ENCODE measurements around the gene CBLB. TPM values are rescaled to one million over a fixed set of nuclear protein-coding genes. Genes with fewer than 3 reads are reported as not detected.

CBLB gene
- total RNA-seq, 1 experiment from 2014 or later = 23.9 TPM

- DNase-seq (no peak), ATAC-seq (no peak)
- H3K9me2 ChIP-seq (replicated peaks; ENCODE audit: low read length) = no peaks in the 10 kb centered on the region
- no peak overlapping the region for H3K4me2 ChIP-seq (ENCODE audit: low read length)
- H3K9me3 ChIP-seq (ENCODE audit: low read length) = no peaks in the 10 kb centered on the region
- H3K36me3 ChIP-seq (ENCODE audit: low read depth, low read length) = no peaks in the 10 kb centered on the region
- no peaks in the 10 kb centered on the region for H3K27me3 ChIP-seq (ENCODE audit: low read length)
- CTCF ChIA-PET = no interaction called here
- H3F3A ChIP-seq (ENCODE audit: low read length, unreplicated experiment) = no peaks in the 10 kb centered on the region
- H2AFZ ChIP-seq (ENCODE audit: low read length) = no peak overlapping the region
- H3K79me2 ChIP-seq (ENCODE audit: low read length) = no peaks in the 10 kb centered on the region
- POLR2A ChIA-PET (ENCODE audit: unreplicated experiment) = interaction anchor here (0.5 kb wide), 1 partner anchor 65 kb away, joined by 3 read pairs; no protein-coding TSS in a partner anchor
- intact Hi-C loops (cut with micrococcal nuclease) = no loop called here
- peaks cover 11% of the 10 kb centered on the region for H3K4me1 ChIP-seq (ENCODE audit: insufficient read depth, low read length)
- H4K20me1 ChIP-seq (ENCODE audit: low read length) = no peaks in the 10 kb centered on the region
- no peak for TF ChIP-seq CTCF (conservative IDR thresholded peaks at IDR 0.05; ENCODE audit: low read depth, low read length)
- TF ChIP-seq EZH2 (IDR thresholded peaks at IDR 0.05; ENCODE audit: low read length, unreplicated experiment) = no peak
- no peak for TF ChIP-seq EZH2phosphoT487 (IDR thresholded peaks at IDR 0.05; ENCODE audit: borderline replicate concordance, low read length)
- H3K4me3 ChIP-seq (ENCODE audit: low read length) = no peak overlapping the region
- no TSS peak for BruUV-seq (replicated peaks)
- no peak overlapping the region for H3K27ac ChIP-seq (ENCODE audit: low read length)
- no peak overlapping the region for H3K9ac ChIP-seq (ENCODE audit: low read length)
Measured at GRCh38 chr3:105787453-105787852, 81.4 kb downstream of the CBLB start.

- BruUV-seq (replicated peaks) = no TSS peak
- Histone ChIP-seq H3K9me3 (ENCODE audit: low read length) (no peaks in the 10 kb centered on the region), H3K27ac (ENCODE audit: low read length) (no peak overlapping the region), H3K4me1 (ENCODE audit: insufficient read depth, low read length) (peaks cover 11% of the 10 kb centered on the region), H3K27me3 (ENCODE audit: low read length) (no peaks in the 10 kb centered on the region), H3K79me2 (ENCODE audit: low read length) (no peaks in the 10 kb centered on the region), H3K9ac (ENCODE audit: low read length) (no peak overlapping the region), H3K9me2 (replicated peaks; ENCODE audit: low read length) (no peaks in the 10 kb centered on the region), H4K20me1 (ENCODE audit: low read length) (no peaks in the 10 kb centered on the region), H3F3A (ENCODE audit: low read length, unreplicated experiment) (no peaks in the 10 kb centered on the region), H3K4me2 (ENCODE audit: low read length) (no peak overlapping the region), H2AFZ (ENCODE audit: low read length) (no peak overlapping the region), H3K36me3 (ENCODE audit: low read depth, low read length) (no peaks in the 10 kb centered on the region), H3K4me3 (ENCODE audit: low read length) (no peak overlapping the region)
- CTCF ChIA-PET = no interaction called here
- POLR2A ChIA-PET (ENCODE audit: unreplicated experiment) = no interaction called here
- no peak for ATAC-seq
- intact Hi-C loops (cut with micrococcal nuclease) = no loop called here
- TF ChIP-seq EZH2phosphoT487 (IDR thresholded peaks at IDR 0.05; ENCODE audit: borderline replicate concordance, low read length) (no peak), CTCF (conservative IDR thresholded peaks at IDR 0.05; ENCODE audit: low read depth, low read length) (no peak), EZH2 (IDR thresholded peaks at IDR 0.05; ENCODE audit: low read length, unreplicated experiment) (no peak)
- DNase-seq = no peak
Measured at GRCh38 chr3:105786990-105787389, 81.8 kb downstream of the CBLB start.

GRCh38 chr3:105786241-105786640 lies 82.6 kb downstream of the CBLB start:
- ChIA-PET POLR2A (ENCODE audit: unreplicated experiment) (no interaction called here), CTCF (no interaction called here)
- Histone ChIP-seq H3K79me2 (ENCODE audit: low read length) (no peaks in the 10 kb centered on the region), H3K36me3 (ENCODE audit: low read depth, low read length) (no peaks in the 10 kb centered on the region), H3K4me1 (ENCODE audit: insufficient read depth, low read length) (peaks cover 7% of the 10 kb centered on the region; the same call in 1 of the 2 replicates), H3K9me3 (ENCODE audit: low read length) (no peaks in the 10 kb centered on the region), H4K20me1 (ENCODE audit: low read length) (no peaks in the 10 kb centered on the region), H3F3A (ENCODE audit: low read length, unreplicated experiment) (no peaks in the 10 kb centered on the region), H3K4me2 (ENCODE audit: low read length) (no peak overlapping the region), H3K9ac (ENCODE audit: low read length) (no peak overlapping the region), H3K27me3 (ENCODE audit: low read length) (no peaks in the 10 kb centered on the region), H3K27ac (ENCODE audit: low read length) (no peak overlapping the region), H3K9me2 (replicated peaks; ENCODE audit: low read length) (no peaks in the 10 kb centered on the region), H3K4me3 (ENCODE audit: low read length) (no peak overlapping the region), H2AFZ (ENCODE audit: low read length) (no peak overlapping the region)
- ATAC-seq (no peak), DNase-seq (no peak)
- no peak for TF ChIP-seq EZH2 (IDR thresholded peaks at IDR 0.05; ENCODE audit: low read length, unreplicated experiment)
- no peak for TF ChIP-seq CTCF (conservative IDR thresholded peaks at IDR 0.05; ENCODE audit: low read depth, low read length)
- TF ChIP-seq EZH2phosphoT487 (IDR thresholded peaks at IDR 0.05; ENCODE audit: borderline replicate concordance, low read length) = no peak
- intact Hi-C loops (cut with micrococcal nuclease) = no loop called here
- BruUV-seq (replicated peaks) = no TSS peak

All from PC-3 (cell line).